Dermis microvascular lymphatic vessel endothelial cell (primary cell): ENCODE data around the gene SLC12A7. TPM values are rescaled to one million over a fixed set of nuclear protein-coding genes. Genes with fewer than 3 reads are reported as not detected.
"Not testable (repeated sequence)": the region's sequence is repeated elsewhere in the genome, so short reads cannot be mapped to it uniquely, and the experiment has no call there.

Experiments used
- DNase-seq, 2 donors: peaks; one replicate each; pipeline versions ENCODE4 v3.0.0 to v3.0.0-alpha.2; 2010; ENCODE audit warnings: low read depth in 2 of 2
- total RNA-seq: library from RNA; depleted of rRNA; stranded (reverse); fragments of >200 nt; gene quantifications from 2 replicates; pipeline ENCODE4 v1.2.1, GENCODE V29; 2014

Gene SLC12A7
- total RNA-seq, 1 donor from 2014 or later, result 20.2 TPM

DNA sequence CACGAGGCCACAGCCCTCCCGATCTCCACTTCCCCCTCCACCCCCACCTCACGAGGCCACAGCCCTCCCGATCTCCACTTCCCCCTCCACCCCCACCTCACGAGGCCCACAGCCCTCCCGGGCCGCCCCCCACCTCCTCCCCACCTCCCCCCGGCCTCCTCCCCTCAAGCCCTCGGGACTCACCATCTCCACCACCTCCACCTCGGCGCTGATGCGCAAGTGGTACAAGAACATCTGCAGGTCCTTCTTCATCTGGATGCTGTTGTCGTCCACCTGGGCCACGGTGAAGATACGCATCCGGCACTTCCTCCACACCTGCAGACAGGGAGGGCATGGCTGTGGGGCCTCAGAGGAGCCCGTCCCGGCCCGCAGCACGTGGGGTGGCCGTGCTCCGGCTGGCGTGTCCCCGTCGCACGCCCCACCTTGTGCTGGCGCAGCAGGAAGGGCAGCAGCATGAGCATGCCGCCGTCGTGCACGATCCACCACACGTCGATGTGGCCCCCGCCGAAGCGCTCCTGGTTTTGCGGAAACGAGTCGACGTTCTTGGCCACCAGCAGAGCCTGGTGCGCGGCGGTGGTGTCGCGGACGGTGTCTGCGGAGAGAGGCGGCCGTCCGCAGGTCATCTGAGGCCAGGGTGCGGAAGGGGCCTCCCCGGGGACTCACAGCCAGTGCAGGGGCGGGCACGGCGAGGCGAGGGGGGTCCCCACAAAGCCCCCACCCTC lies 48.0 kb downstream of the SLC12A7 start:
- DNase-seq, result no peak

DNA sequence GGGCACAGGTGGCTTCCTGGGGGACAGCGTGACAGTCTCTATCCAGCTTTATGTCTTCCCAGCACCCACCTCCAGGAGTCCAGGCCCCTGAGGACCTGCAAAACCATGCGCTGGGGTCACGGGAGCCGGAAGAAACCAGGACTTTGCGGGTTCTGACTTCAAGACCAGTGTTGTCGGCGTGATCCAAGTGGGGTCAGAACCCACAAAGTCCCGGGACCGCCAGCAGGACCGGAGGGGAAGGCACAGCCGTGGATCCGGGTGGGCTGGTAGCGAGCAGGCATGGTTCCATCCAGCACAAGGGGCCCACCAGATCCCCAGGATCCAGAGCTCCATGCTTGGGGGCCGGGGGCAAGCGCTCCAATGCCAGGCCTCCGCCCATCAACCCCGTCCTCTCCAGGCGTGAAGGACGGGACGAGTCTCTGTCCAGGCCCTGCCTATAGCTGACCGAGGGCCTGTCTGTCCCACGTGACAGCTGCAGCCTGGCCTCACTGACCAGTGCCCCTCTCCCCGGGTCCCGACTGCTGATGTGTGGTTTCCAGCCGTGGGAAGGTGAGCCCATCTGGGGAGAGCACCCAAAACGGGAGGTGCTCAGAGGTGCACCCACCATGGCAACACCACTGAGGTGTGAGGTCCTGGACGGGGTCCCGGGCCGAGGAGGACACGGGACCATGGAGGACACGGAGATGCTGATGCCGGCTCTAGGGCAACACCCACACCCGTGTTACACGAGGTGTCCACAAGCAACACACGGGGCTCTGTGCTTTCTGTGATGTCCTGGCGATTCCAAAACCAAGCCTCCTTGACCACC lies 48.9 kb downstream of the SLC12A7 start:
- no peak for DNase-seq

DNA sequence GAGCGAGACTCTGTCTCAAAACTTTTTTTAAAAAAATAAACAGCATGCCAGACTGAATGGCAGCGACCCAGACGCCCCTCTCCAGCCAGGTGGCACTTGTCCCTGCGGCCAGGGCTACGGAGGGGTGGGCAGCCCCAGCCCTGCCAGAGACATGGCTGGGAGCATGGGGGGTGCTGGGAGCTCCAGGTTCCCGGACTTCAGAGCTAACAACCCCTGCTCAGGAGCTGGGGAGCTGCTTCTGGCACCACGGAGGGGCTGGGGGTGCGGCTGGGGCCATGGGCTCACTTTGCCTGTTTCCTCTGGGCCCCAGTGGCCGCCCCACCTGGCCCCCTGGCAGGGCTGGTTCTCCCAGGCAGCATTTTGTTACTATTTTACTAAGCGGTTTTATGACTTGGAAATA lies 49.9 kb downstream of the SLC12A7 start:
- DNase-seq, result no peak

GRCh38 chr5:1061292-1061691 lies 50.6 kb downstream of the SLC12A7 start:
- DNase-seq, result not testable (repeated sequence)

- no peak for DNase-seq
Observed at GRCh38 chr5:1060535-1060981, 51.3 kb downstream of the SLC12A7 start.

DNA sequence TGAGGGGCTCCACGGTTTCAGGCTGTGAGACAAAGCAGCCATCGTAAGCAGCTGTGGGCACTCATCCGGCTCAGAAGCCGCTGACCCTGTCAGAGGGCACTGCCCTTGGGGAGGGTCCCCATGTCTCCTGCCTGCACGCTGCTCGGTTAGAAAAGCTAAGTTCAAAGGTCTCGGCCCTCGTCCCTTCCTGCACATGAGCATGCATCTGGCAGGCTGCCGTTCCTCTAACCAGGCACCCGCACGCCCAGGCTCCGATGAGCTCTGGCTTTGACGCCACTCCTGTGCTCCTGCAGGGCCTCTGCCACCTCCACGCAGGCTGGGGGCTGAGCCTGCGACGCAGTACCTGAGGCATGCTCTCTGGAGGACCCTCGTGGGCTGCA lies 52.0 kb downstream of the SLC12A7 start:
- no peak for DNase-seq

GRCh38 chr5:1058988-1059883 lies 52.6 kb downstream of the SLC12A7 start:
- no peak for DNase-seq

GRCh38 chr5:1058083-1058945 lies 53.5 kb downstream of the SLC12A7 start:
- DNase-seq, result no peak

- DNase-seq, result no peak
Observed at GRCh38 chr5:1057485-1058082, 54.3 kb downstream of the SLC12A7 start.

- no peak for DNase-seq
Observed at GRCh38 chr5:1056611-1057484, 55.0 kb downstream of the SLC12A7 start.

- DNase-seq, result no peak
Observed at GRCh38 chr5:1055896-1056610, 55.8 kb downstream of the SLC12A7 start.

GRCh38 chr5:1054799-1055775 lies 56.8 kb downstream of the SLC12A7 start:
- no peak for DNase-seq

DNA sequence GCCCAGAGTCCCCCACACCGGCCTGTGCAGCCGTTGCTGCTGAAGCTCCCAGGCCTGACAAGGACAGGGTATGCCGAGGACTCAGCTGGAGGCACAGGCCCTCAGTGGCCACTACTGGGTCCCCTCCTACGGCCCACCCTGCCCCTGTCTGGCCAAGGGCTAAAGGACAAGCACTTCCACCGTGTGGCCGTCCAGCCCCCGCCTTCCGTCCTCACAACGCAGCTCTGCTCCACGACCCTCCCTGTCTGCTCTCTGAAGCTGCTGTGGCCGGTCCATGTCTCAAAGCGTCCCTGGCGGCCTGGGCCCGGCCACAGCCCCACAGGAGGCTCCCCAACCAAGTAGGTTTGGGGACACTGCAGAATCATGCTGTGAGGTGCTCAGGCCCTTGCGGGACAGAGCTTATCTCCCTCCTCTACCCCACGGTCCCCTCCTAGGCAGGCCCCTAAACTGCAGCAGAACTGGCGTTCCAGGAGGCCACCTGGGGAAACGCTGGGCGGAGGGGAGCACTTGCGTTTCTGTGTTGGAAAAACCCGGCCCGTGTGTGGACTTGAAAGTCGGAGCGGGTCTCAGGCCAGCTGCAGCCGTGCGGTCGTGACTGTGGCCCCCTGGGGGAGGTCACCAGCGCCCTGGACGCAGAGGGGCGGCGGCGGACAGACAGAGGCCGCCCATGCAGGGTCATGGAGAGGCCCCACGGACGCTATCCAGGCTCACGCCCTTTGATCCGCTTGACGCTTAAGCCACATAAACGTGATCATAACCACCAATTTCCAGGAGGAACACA lies 57.7 kb downstream of the SLC12A7 start:
- no peak for DNase-seq

DNA sequence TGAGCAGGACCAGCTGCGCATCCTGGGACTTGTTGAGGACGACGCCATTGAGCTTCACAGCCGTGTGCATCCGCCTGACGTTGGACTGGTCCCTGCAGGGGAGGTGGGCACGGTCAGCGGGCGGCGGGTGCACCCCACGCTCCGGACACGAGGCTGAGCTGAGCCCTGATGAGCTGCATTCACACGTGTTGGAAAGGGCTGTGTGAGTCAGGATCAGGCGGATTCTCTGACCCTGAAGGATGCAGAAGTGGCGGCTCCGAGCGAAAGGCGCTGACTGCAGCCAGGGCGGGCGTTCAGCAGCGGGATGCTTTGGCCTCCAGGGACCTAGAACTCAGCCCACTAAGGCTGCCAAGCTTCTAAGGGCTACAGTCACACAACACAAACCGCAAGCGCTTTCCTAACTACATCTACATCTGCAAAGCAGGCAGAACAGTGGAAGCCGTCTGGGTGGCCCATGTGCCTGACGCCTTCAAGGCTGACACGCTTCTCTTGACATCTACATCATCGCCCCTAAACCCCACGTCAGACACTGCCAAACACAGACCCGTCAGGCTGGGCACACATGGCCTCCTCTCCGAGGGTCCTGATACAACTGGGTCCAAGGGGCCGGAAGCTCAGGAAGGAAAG lies 58.4 kb downstream of the SLC12A7 start:
- no peak for DNase-seq

GRCh38 chr5:1052641-1053390 lies 59.0 kb downstream of the SLC12A7 start:
- DNase-seq, result no peak

DNA sequence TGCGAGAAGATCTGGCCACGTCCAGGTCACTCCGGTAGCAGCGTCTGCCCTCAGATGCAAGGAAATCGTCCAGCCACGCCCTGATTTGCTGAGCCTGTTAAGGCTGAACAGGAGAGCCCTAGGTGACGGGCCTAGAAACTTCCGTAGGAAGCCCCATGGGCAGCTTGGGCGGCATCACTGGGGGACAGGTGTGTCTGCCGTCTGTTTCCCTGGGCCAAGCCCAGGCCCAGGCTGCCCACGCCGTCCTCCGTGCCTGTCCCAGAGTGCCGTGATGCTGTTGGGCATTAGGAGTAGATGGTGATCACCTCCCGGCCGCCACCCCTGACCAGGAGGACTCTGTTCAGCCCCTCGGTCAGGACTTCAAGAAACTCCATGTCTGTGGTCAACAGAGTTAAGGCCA lies 59.8 kb downstream of the SLC12A7 start:
- no peak for DNase-seq
